ENCODE data around the gene LRRC75A.
"Not testable (repeated sequence)": the region's sequence is repeated elsewhere in the genome, so short reads cannot be mapped to it uniquely, and the experiment has no call there.

LRRC75A gene

GRCh38 chr17:16456742-16457316, 35.2 kb downstream of the LRRC75A start:
- H3K27me3 ChIP-seq (ENCODE audit: control insufficient read depth in 2 of 2, insufficient read depth in 2 of 2, low read length in 2 of 2): no peaks in the 10 kb centered on the region
- H3K9ac ChIP-seq (ENCODE audit: low read depth in 1 of 2, low read length in 2 of 2): no peak overlapping the region
- no peaks in the 10 kb centered on the region for H3K9me3 ChIP-seq (ENCODE audit: control insufficient read depth in 2 of 2, low read length in 2 of 2)

GRCh38 chr17:16455997-16456741, 35.8 kb downstream of the LRRC75A start:
- Histone ChIP-seq H3K9ac (ENCODE audit: low read depth in 1 of 2, low read length in 2 of 2) (no peak overlapping the region), H3K9me3 (ENCODE audit: control insufficient read depth in 2 of 2, low read length in 2 of 2) (no peaks in the 10 kb centered on the region), H3K36me3 (ENCODE audit: control insufficient read depth in 2 of 2, insufficient read depth in 2 of 2, low read length in 2 of 2) (peaks cover 15 to 26% of the 10 kb centered on the region in 2 donors), H3K27me3 (ENCODE audit: control insufficient read depth in 2 of 2, insufficient read depth in 2 of 2, low read length in 2 of 2) (no peaks in the 10 kb centered on the region), H3K4me3 (ENCODE audit: low read length in 2 of 2) (no peak overlapping the region), H3K27ac (ENCODE audit: low read depth in 2 of 2, low read length in 2 of 2) (no peak overlapping the region), H3K4me1 (ENCODE audit: control insufficient read depth in 2 of 2, insufficient read depth in 2 of 2, low read length in 2 of 2) (peaks cover 0 to 8% of the 10 kb centered on the region in 2 donors)

More at GRCh38 chr17:16456742-16457316, 35.2 kb downstream of the LRRC75A start:
- peaks cover 0 to 8% of the 10 kb centered on the region in 2 donors for H3K4me1 ChIP-seq (ENCODE audit: control insufficient read depth in 2 of 2, insufficient read depth in 2 of 2, low read length in 2 of 2)
- no peak overlapping the region for H3K27ac ChIP-seq (ENCODE audit: low read depth in 2 of 2, low read length in 2 of 2)
- no peak overlapping the region for H3K4me3 ChIP-seq (ENCODE audit: low read length in 2 of 2)
- peaks cover 21 to 30% of the 10 kb centered on the region in 2 donors for H3K36me3 ChIP-seq (ENCODE audit: control insufficient read depth in 2 of 2, insufficient read depth in 2 of 2, low read length in 2 of 2)

GRCh38 chr17:16453493-16453851, 38.5 kb downstream of the LRRC75A start:
- no peak overlapping the region for H3K9ac ChIP-seq (ENCODE audit: low read depth in 1 of 2, low read length in 2 of 2)
- peak overlapping the region in 1 of 2 donors; percentile 15 for H3K27ac ChIP-seq (ENCODE audit: low read depth in 2 of 2, low read length in 2 of 2)
- peaks cover 30 to 32% of the 10 kb centered on the region in 2 donors for H3K36me3 ChIP-seq (ENCODE audit: control insufficient read depth in 2 of 2, insufficient read depth in 2 of 2, low read length in 2 of 2)
- H3K4me1 ChIP-seq (ENCODE audit: control insufficient read depth in 2 of 2, insufficient read depth in 2 of 2, low read length in 2 of 2): peaks cover 0 to 8% of the 10 kb centered on the region in 2 donors
- no peaks in the 10 kb centered on the region for H3K9me3 ChIP-seq (ENCODE audit: control insufficient read depth in 2 of 2, low read length in 2 of 2)
- no peak overlapping the region for H3K4me3 ChIP-seq (ENCODE audit: low read length in 2 of 2)
- H3K27me3 ChIP-seq (ENCODE audit: control insufficient read depth in 2 of 2, insufficient read depth in 2 of 2, low read length in 2 of 2): no peaks in the 10 kb centered on the region

- not testable (repeated sequence) for H3K27ac ChIP-seq (ENCODE audit: low read depth in 2 of 2, low read length in 2 of 2); H3K27me3 ChIP-seq (ENCODE audit: control insufficient read depth in 2 of 2, insufficient read depth in 2 of 2, low read length in 2 of 2); H3K9me3 ChIP-seq (ENCODE audit: control insufficient read depth in 2 of 2, low read length in 2 of 2); H3K4me1 ChIP-seq (ENCODE audit: control insufficient read depth in 2 of 2, insufficient read depth in 2 of 2, low read length in 2 of 2); H3K9ac ChIP-seq (ENCODE audit: low read depth in 1 of 2, low read length in 2 of 2); H3K4me3 ChIP-seq (ENCODE audit: low read length in 2 of 2)
- H3K36me3 ChIP-seq (ENCODE audit: control insufficient read depth in 2 of 2, insufficient read depth in 2 of 2, low read length in 2 of 2): peaks cover 36 to 37% of the 10 kb centered on the region in 2 donors
Measured at GRCh38 chr17:16452268-16452667, 39.7 kb downstream of the LRRC75A start.

GRCh38 chr17:16450028-16450427, 42.0 kb downstream of the LRRC75A start:
- H3K9me3 ChIP-seq (ENCODE audit: control insufficient read depth in 2 of 2, low read length in 2 of 2): no peaks in the 10 kb centered on the region
- no peak overlapping the region for H3K9ac ChIP-seq (ENCODE audit: low read depth in 1 of 2, low read length in 2 of 2)
- no peak overlapping the region for H3K4me3 ChIP-seq (ENCODE audit: low read length in 2 of 2)
- no peak overlapping the region for H3K27ac ChIP-seq (ENCODE audit: low read depth in 2 of 2, low read length in 2 of 2)
- H3K4me1 ChIP-seq (ENCODE audit: control insufficient read depth in 2 of 2, insufficient read depth in 2 of 2, low read length in 2 of 2): peaks cover 6 to 13% of the 10 kb centered on the region in 2 donors
- H3K36me3 ChIP-seq (ENCODE audit: control insufficient read depth in 2 of 2, insufficient read depth in 2 of 2, low read length in 2 of 2): peaks cover 41 to 44% of the 10 kb centered on the region in 2 donors
- no peaks in the 10 kb centered on the region for H3K27me3 ChIP-seq (ENCODE audit: control insufficient read depth in 2 of 2, insufficient read depth in 2 of 2, low read length in 2 of 2)

- peaks cover 44 to 50% of the 10 kb centered on the region in 2 donors for H3K36me3 ChIP-seq (ENCODE audit: control insufficient read depth in 2 of 2, insufficient read depth in 2 of 2, low read length in 2 of 2)
- no peak overlapping the region for H3K27ac ChIP-seq (ENCODE audit: low read depth in 2 of 2, low read length in 2 of 2)
Measured at GRCh38 chr17:16449121-16449570, 42.8 kb downstream of the LRRC75A start.

GRCh38 chr17:16448490-16448889, 43.5 kb downstream of the LRRC75A start:
- Histone ChIP-seq H3K9ac (ENCODE audit: low read depth in 1 of 2, low read length in 2 of 2) (no peak overlapping the region), H3K4me1 (ENCODE audit: control insufficient read depth in 2 of 2, insufficient read depth in 2 of 2, low read length in 2 of 2) (peaks cover 10 to 11% of the 10 kb centered on the region in 2 donors), H3K36me3 (ENCODE audit: control insufficient read depth in 2 of 2, insufficient read depth in 2 of 2, low read length in 2 of 2) (peaks cover 51 to 56% of the 10 kb centered on the region in 2 donors), H3K27me3 (ENCODE audit: control insufficient read depth in 2 of 2, insufficient read depth in 2 of 2, low read length in 2 of 2) (no peaks in the 10 kb centered on the region), H3K9me3 (ENCODE audit: control insufficient read depth in 2 of 2, low read length in 2 of 2) (no peaks in the 10 kb centered on the region), H3K4me3 (ENCODE audit: low read length in 2 of 2) (no peak overlapping the region), H3K27ac (ENCODE audit: low read depth in 2 of 2, low read length in 2 of 2) (no peak overlapping the region)

More at GRCh38 chr17:16449121-16449570, 42.8 kb downstream of the LRRC75A start:
- H3K27me3 ChIP-seq (ENCODE audit: control insufficient read depth in 2 of 2, insufficient read depth in 2 of 2, low read length in 2 of 2): no peaks in the 10 kb centered on the region
- H3K4me3 ChIP-seq (ENCODE audit: low read length in 2 of 2): no peak overlapping the region
- no peak overlapping the region for H3K9ac ChIP-seq (ENCODE audit: low read depth in 1 of 2, low read length in 2 of 2)
- no peaks in the 10 kb centered on the region for H3K9me3 ChIP-seq (ENCODE audit: control insufficient read depth in 2 of 2, low read length in 2 of 2)
- peaks cover 6 to 13% of the 10 kb centered on the region in 2 donors for H3K4me1 ChIP-seq (ENCODE audit: control insufficient read depth in 2 of 2, insufficient read depth in 2 of 2, low read length in 2 of 2)

GRCh38 chr17:16447676-16448075, 44.3 kb downstream of the LRRC75A start:
- Histone ChIP-seq H3K4me3 (ENCODE audit: low read length in 2 of 2) (no peak overlapping the region), H3K9ac (ENCODE audit: low read depth in 1 of 2, low read length in 2 of 2) (no peak overlapping the region), H3K27ac (ENCODE audit: low read depth in 2 of 2, low read length in 2 of 2) (no peak overlapping the region), H3K9me3 (ENCODE audit: control insufficient read depth in 2 of 2, low read length in 2 of 2) (no peaks in the 10 kb centered on the region), H3K36me3 (ENCODE audit: control insufficient read depth in 2 of 2, insufficient read depth in 2 of 2, low read length in 2 of 2) (peaks cover 59 to 63% of the 10 kb centered on the region in 2 donors), H3K27me3 (ENCODE audit: control insufficient read depth in 2 of 2, insufficient read depth in 2 of 2, low read length in 2 of 2) (no peaks in the 10 kb centered on the region), H3K4me1 (ENCODE audit: control insufficient read depth in 2 of 2, insufficient read depth in 2 of 2, low read length in 2 of 2) (peaks cover 5 to 11% of the 10 kb centered on the region in 2 donors)

GRCh38 chr17:16446338-16446983, 45.5 kb downstream of the LRRC75A start:
- no peak overlapping the region for H3K9ac ChIP-seq (ENCODE audit: low read depth in 1 of 2, low read length in 2 of 2)
- H3K9me3 ChIP-seq (ENCODE audit: control insufficient read depth in 2 of 2, low read length in 2 of 2): no peaks in the 10 kb centered on the region
- H3K36me3 ChIP-seq (ENCODE audit: control insufficient read depth in 2 of 2, insufficient read depth in 2 of 2, low read length in 2 of 2): peaks cover 69 to 75% of the 10 kb centered on the region in 2 donors
- H3K27ac ChIP-seq (ENCODE audit: low read depth in 2 of 2, low read length in 2 of 2): no peak overlapping the region
- H3K27me3 ChIP-seq (ENCODE audit: control insufficient read depth in 2 of 2, insufficient read depth in 2 of 2, low read length in 2 of 2): no peaks in the 10 kb centered on the region
- no peak overlapping the region for H3K4me3 ChIP-seq (ENCODE audit: low read length in 2 of 2)
- H3K4me1 ChIP-seq (ENCODE audit: control insufficient read depth in 2 of 2, insufficient read depth in 2 of 2, low read length in 2 of 2): peaks cover 5 to 11% of the 10 kb centered on the region in 2 donors

Measured in mucosa of rectum (tissue), 2 donors.